ENCODE data around the gene LYSMD1.
"Not testable (repeated sequence)": the region's sequence is repeated elsewhere in the genome, so short reads cannot be mapped to it uniquely, and the experiment has no call there.

Gene LYSMD1

GRCh38 chr1:151165738-151166504, at the start of gene LYSMD1, which contains the start of gene SCNM1:
LYSMD1 (minus strand) TSS chr1:151165902; CDS start chr1:151165258, 644 bp downstream.
SCNM1 (plus strand) TSS chr1:151166144; CDS start chr1:151166153, 9 bp downstream.
- DNase-seq = peak; percentile 99

- DNase-seq = no peak
Observed at GRCh38 chr1:151213560-151213959, 47.9 kb upstream of the LYSMD1 start.

- DNase-seq = no peak
Observed at GRCh38 chr1:151211972-151212705, 46.4 kb upstream of the LYSMD1 start.

GRCh38 chr1:151210830-151211229, 45.1 kb upstream of the LYSMD1 start:
- DNase-seq = no peak

- not testable (repeated sequence) for DNase-seq
Observed at GRCh38 chr1:151205381-151205965, 39.8 kb upstream of the LYSMD1 start.

- no peak for DNase-seq
Observed at GRCh38 chr1:151199873-151200581, 34.3 kb upstream of the LYSMD1 start.

- DNase-seq = peak; percentile 99
Observed at GRCh38 chr1:151198254-151199127, 32.8 kb upstream of the LYSMD1 start, which contains the start of gene PIP5K1A. PIP5K1A (plus strand) TSS chr1:151198552; CDS start chr1:151198997, 445 bp downstream.

GRCh38 chr1:151197863-151198253, 32.2 kb upstream of the LYSMD1 start:
- DNase-seq = no peak

- peak; percentile 96 for DNase-seq
Observed at GRCh38 chr1:151196292-151196800, 30.6 kb upstream of the LYSMD1 start.

GRCh38 chr1:151194894-151195594, 29.3 kb upstream of the LYSMD1 start:
- not testable (repeated sequence) for DNase-seq

GRCh38 chr1:151193856-151194255, 28.2 kb upstream of the LYSMD1 start:
- DNase-seq = no peak

GRCh38 chr1:151193304-151193703, 27.6 kb upstream of the LYSMD1 start:
- no peak for DNase-seq

GRCh38 chr1:151192047-151192446, 26.3 kb upstream of the LYSMD1 start:
- DNase-seq = no peak

GRCh38 chr1:151189637-151190445, 24.1 kb upstream of the LYSMD1 start, which contains the start of gene VPS72:
VPS72 (minus strand) TSS chr1:151190197; CDS start chr1:151190121, 76 bp downstream.
- DNase-seq = peak; percentile 96

GRCh38 chr1:151188667-151189066, 23.0 kb upstream of the LYSMD1 start:
- DNase-seq = not testable (repeated sequence)

GRCh38 chr1:151187205-151187604, 21.5 kb upstream of the LYSMD1 start:
- DNase-seq = peak; percentile 52

- no peak for DNase-seq
Observed at GRCh38 chr1:151184211-151184610, 18.5 kb upstream of the LYSMD1 start.

- no peak for DNase-seq
Observed at GRCh38 chr1:151176514-151177045, 10.9 kb upstream of the LYSMD1 start.

- peak; percentile 27 for DNase-seq
Observed at GRCh38 chr1:151175863-151176262, 10.2 kb upstream of the LYSMD1 start, which contains the start of gene TMOD4. TMOD4 (minus strand) TSS chr1:151175981; CDS start chr1:151174875, 1,106 bp downstream.
